Fibroblast of upper back skin (primary cell): ENCODE results near the gene EIF1B.
"Not testable (repeated sequence)": the region's sequence is repeated elsewhere in the genome, so short reads cannot be mapped to it uniquely, and the experiment has no call there.

Source experiments
- DNase-seq: peaks from one replicate; pipeline ENCODE4 v3.0.0-alpha.2; 2013

Gene EIF1B

DNA sequence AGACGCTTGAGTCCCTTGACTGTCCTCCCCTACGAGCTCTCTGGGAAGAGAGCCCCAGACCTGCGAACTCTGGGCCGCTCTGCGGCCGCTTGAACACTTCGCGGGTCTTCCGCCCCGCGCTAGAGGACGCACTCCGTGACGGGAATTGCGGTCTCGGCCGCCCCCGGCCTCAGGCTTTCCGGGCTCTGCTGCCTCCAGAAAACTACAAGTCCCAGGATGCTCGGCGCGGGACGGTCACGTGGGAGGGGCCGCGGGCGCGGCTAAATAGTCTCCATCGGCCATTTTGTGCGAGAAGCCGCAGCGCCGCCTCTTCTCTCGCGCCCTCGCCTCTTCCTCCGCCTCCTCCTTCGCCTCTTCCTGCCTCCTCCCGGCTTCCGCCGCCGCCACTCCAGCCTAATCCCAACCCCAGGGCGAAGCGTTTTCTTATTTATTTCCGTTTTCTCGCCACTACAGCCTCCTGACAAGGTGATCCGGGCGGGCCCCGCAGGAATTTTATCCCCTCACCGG lies at the start of gene EIF1B:
TSS of gene EIF1B (plus strand) at position 290 of the 507 bp plus-strand sequence. CDS start 235 bp downstream, outside the sequence.
- DNase-seq = peak; percentile 98

DNA sequence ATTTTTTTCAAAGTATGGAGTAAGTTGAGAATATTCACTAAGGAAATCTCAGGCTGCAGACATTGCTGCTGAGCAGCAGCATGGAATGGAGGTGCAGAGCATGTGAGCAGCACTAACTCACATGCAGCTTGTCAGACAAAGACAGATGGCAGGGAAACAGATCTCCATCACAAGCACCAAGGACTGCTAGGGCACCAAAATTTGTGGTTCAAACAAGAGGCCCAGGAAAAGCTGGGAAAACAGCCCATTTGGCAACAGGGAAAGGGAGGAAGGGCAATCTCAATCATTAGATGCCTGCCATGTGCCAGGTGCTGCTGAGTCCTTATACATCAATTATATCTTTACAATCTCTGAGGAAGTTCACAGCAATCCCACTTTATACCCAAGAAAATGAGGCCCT lies 47.2 kb upstream of the EIF1B start:
- DNase-seq = no peak

DNA sequence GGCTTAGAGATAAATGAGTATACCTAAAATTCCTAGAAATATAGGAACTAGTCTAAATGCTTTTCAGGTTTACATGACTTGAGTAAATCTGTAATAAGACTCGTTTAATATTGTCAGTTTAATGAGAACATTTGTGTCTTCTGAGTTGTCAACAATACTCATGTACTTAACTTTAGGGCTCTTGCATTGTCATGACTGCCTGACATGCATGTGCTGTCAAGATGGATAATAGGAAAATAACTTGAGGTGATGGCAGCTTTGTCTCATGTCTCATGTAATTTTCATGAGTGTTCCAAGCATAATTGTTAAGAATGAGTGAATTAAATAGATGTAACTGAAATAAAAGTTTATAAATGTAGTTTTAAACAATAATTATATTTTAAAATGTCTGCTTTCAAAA lies 45.1 kb upstream of the EIF1B start:
- DNase-seq = no peak

DNA sequence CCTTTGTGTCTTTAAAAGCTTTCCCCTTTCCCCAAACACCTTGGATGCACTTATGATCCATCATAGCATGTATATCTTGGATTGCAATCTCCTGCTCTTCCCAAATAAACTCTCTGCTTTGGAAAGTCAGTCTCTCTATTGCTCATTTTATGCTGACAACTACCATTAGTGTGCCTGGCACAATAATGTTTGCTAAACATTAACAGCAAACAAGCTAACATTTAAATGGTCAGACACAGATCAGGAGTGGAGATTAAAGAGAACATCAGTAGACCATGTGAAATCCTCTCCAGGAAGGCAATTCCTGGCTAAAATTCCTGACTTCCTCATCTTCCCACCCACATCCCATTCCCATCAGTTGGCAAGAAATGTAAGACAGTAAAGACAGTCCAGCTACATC lies 44.3 kb upstream of the EIF1B start:
- DNase-seq = no peak

DNA sequence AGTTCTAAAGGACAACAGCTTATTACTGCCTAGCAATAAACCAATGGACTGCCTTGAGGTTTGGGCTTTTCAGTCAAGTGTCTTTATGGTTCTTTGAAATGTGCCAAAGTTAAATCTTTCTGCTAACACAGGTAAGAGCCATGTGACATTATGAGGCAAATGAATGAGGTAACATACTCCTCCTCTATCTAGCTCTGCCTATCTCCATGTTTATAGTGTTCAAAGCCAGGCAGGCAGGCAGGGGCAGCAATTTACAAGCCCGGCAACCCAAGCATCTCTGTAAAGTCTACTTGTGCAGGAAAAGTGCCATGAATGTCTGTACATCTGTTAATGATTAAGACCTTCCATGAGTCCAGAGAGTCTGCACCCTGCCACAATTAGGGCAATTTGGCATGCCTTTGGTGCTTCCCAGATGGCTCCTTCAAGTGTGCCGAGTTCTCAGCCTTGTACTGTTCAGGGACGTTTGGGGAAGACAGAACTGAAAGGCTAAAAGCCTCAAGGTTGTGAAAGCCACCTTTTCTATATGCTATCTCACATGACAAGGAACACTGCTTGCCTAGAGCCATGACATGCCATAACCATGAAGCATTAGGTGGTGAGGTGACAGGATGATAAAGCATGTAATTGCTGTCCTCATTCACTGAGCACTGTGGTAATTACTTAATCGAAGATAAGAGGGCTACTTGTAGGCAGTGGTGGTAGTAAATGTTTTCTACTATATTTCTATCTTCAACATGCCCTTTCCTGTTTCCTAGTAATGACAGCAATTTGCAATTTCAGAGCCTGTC lies 41.4 kb upstream of the EIF1B start:
- peak; percentile 1 for DNase-seq

DNA sequence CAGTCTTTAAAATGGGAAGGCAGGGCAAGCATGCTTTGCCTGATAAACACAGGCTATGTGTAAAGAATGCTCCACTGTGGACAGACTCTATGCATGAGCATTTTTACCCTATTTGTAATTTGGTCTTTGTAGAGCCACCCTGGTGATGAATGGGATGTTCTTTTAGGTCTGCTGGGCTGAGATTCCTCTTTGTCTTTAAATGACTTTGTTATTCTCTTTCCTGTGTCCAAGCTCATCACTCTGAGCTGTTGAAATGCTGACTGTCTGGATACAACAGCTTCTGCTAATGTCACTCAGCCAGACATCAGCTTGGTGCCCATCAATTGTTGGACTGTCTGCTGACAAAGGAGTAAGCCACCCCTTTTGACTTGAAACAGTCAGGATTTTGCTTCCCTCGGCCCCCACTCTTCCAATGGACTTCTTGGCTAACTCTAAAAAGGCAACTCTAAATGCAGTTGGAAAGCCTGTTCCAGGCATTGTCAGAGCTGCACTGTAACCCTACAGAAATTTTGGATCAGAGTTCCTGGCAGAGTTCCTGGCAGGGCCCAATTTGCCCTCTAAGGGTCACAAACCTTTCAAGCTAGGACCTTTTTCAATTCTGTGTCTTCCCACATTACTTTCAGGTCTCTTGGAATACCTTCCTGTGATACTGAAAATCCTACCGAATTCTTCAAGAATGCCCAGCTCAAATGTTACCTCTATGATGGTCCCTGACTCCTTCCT lies 40.5 kb upstream of the EIF1B start:
- DNase-seq = no peak

DNA sequence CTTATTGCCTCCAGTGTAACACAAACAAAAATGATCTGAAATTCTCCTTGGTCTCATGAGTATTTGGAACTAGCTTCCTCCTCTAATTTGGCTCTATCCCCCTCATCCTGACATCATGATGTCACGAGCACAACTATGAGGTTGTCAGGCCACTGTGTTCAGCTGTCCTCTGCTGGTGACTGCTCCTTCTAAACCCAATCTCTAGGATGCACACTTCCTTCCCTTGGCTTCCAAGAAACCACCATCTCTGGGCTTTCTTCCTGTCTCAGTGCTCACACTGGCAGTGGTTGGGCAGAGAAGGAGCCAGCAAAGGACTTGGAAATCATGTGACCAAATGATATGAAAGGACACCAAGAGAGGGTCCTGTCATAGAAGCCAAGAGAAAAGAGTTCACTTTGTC lies 30.7 kb upstream of the EIF1B start:
- no peak for DNase-seq

DNA sequence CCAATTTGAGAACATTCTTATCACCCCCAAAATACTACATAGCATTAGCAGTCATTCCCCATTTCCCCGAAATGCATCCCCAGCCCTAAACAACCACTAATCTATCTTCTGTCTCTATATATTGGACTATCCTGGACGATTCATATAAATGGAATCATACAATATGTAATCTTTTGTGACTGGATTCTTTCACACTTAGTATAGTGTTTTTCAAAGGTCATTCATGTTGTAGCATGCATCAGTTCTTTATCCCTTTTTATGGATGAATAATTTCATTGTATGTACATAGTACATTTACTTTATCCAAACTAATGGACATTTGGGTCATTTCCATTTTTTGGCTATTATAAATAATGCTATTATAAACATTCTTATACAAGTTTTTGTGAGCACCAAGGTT lies 27.5 kb upstream of the EIF1B start:
- DNase-seq = no peak

DNA sequence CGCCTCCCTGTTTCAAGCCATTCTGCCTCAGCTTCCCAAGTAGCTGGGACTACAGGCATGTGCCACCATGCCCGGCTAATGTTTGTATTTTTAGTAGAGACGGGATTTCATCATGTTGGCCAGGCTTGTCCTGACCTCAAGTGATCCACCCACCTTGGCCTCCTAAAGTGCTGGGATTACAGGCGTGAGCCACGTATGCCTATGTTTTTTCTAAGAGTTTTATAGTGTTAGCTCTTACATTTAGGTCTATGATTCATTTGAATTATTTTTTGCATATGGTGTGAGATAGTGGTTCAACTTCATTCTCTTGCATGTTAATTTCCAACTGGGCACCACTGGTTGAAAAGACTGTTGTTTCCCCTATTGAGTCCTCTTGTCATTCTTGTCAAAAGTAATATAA lies 26.4 kb upstream of the EIF1B start:
- DNase-seq = not testable (repeated sequence)

DNA sequence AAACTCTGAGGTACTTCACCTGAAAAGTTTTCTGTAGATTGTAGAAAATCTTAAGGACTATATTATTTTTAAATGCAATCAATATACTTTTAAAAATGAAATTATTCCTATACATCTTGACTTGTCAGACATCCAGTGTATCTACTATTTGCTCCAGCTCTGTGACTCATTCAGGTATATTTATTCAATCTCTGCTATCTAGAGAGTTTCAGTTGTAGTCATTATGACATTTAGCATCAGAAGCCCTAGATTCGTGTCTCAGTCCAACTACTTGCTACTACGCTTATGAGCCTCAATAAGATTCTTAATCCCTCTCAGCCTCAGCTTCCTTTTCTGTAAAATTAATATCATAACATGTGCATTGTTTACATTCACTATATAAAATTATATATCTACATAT lies 22.3 kb upstream of the EIF1B start:
- no peak for DNase-seq

DNA sequence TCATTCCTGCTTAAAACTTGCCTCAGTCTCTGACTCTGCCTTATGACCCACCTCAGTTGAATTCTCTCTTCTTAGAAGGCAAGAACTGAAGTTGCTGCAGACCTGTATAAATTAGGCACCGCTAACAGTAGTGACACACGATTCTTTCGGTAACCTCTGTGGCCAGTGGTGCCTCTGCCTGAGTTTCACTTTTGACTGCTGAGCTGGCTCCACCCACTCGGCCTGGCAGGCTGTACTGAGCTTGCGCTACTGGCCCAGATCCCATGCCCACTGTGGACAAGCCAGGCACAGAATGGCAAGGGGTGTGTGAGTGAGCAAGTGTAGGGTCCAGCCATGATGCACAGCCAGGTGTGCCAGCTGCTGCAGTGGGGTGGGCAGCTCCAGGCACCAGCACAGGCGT lies 19.1 kb upstream of the EIF1B start:
- no peak for DNase-seq

DNA sequence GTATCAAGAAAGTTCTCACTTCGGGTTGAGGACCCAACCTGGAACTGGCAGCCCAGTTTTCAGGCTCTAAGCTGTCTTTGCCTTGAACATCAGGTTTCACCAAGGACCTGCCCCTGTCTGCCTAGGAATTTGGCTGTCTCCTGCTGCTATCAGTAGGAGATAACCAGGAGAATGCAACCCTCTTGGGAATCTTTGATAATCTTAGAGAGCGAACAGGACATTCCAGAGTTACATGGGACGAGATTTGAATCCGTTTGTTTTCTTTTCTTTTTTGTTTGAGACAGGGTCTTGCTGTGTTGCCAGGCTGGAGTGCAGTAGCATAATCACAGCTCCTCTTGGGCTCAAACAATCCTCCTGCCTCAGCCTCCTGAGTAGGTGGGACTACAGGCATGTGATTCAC lies 18.0 kb upstream of the EIF1B start:
- no peak for DNase-seq

DNA sequence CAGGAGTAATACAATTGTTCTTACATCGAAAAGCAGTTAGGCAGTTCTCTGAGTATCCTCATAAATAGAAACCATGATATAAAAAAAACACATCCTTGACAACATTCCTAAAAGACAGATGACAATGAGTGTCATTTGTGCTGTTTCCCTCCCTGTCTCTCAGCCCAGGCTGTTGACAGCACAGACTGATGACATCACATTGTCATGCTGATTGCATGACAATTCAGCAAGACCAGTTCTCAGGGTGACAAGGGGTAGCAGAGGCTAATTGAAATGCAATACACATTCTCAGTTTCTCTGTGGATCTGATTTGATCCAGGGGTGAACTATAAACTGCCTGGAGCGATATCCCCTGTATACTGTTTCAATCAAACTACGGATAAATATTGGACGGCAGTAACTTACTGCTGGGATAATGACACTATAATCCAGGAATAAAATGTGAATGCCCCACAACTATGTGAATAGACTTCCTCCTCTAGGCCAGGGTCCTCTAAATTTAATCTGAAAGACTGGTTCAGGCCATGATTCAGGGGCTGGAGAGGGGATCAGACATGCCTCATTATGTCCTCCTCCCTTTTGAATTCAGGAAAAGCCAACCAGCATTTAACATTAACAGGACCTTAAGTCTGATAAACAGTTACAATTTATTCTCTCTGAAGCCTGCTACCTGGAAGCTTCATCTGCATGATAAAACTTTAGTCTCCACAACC lies 16.7 kb upstream of the EIF1B start:
- DNase-seq = no peak

DNA sequence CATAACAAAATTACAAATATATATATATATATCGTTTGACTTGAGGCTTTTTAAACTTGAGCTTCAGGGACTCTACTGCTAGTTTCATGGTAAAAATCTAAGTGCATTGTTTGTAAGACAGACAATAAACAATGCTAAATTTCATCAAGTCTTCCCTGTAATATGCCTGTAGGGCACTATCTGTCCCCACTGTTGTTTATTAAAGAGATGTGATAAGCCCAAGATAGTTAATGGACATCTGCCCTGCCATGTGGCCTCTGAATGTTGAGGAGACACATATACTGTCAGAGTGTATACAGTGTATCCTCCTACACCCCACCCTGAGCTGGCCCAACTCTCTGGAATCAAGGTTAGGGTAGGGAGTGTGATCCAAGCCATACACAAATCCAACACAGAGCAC lies 15.1 kb upstream of the EIF1B start:
- DNase-seq = no peak

DNA sequence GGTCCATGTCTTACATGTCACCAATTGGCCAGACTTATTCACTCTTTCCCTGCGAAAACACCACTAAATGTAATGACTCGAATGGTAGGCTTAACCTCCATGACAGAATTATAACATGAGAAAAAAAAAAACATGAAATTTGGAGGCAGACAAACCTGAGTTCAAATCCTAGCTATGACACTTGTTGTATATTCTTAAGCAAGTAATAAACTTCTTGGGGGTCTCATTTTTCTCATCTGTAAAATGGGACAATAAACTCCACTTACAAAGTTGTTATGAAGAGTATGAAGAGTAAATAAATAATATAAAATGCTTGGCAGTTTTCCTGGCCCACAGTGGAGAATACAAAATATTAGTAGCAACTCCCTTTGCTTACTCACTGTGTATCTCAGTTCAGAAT lies 11.4 kb upstream of the EIF1B start:
- DNase-seq = no peak

DNA sequence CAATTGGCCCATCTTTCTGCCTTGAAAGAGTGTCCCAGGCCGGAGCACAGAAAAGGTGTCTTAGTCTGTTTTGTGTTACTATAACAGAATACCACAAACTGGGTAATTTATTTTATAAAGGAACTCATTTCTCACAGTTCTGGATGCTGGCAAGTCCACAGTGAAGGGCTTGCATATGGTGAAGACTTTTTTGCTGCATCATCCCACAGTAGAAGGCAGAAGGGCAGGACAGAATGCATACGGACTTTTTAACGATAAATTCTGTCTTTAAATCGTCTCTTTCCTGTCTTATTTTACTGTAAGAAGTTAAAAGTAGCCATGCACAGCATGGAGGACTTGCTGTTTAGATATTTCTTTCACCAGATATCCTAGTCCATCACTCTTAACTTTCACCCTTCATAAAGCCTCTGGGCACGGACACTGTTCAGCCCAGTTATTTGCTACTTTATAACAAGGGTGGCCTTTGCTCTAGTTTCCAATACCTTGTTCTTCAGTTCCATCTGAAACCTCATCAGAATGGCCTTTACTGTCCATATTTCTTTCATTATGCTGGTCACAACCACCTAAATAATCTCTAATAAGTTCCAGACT lies 10.3 kb upstream of the EIF1B start:
- no peak for DNase-seq

DNA sequence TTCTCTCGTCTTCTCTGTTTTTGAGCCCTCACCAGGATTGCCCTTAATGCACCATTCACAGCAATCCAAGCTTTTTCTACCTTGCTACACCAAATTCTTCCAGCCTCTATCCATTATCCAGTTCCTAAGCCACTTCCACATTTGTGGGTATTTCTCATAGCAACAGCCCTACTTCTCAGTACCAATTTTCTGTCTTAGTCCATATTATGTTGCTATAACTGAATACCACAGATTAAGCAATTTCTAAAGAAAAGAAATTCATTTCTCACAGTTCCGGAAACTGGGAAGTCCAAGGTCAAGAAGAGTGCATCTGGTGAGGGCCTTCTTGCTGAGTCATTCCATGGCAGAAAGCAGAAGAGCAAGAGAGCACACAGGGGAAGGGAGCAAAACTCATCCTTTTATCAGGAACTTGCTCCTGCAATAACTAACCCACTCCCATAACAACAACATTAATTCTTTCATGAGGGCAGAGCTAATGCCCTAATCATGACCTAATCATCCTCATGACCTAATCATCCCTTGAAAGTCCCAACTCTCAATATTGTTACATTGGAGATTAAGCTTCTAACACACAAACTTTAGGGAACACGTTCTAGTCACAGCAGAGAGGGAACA lies 9.7 kb upstream of the EIF1B start:
- peak; percentile 78 for DNase-seq

DNA sequence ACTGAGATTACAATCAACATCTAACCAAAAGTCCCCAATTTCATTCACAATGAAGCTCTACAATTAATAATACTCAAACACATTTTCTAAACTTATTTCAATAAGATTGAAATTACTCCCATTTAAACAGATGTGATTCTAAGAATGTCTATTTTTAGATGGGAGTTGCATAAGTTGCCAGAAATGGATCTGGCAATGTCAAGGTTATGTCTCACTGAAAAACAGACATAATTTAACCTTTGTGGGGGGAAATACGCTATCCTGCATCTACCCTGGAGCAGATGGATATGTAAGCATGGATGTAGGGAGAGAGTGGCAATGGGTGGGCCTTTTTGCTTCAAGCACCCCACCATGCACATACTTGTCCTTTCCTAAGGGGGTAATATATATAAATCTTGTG lies 6.7 kb upstream of the EIF1B start:
- DNase-seq = peak; percentile 23

DNA sequence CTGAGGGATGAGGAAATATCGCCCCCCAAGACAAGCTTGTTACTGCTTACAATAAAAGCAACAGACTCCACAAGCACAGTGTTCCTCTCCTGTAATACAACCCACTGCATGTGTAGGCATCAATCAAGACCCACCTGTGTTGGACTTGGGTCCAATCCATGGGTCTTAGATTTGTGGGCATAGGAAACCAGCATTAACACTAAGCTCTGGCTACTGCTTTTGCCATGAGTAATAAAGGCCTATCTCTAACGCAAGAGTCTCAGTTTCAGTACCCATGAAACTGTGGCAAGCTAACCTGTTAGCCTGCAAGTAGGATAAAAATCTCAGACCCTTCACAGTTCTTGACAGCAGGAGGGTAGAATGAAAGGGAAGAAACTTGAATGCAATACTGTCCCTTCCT lies 5.2 kb upstream of the EIF1B start:
- DNase-seq = no peak

DNA sequence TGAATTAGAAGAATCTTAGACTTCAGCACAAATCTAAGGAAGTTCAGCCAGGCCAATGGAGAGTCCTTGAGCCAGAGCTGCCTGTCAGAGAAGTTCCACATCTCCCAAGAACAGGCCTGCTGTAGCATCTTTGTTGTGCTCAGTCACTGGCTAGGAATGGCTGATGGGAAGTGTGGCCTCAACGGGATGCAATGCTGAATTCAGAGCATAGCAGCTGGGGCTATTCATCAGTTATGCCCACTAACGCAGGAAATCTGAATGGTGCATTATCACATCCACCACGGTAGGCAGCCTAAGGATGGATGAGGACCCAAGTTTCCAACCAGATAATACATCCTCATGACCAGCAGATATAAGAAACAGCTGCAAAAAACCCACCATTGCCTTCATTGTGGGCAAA lies 3.2 kb upstream of the EIF1B start:
- peak; percentile 40 for DNase-seq

DNA sequence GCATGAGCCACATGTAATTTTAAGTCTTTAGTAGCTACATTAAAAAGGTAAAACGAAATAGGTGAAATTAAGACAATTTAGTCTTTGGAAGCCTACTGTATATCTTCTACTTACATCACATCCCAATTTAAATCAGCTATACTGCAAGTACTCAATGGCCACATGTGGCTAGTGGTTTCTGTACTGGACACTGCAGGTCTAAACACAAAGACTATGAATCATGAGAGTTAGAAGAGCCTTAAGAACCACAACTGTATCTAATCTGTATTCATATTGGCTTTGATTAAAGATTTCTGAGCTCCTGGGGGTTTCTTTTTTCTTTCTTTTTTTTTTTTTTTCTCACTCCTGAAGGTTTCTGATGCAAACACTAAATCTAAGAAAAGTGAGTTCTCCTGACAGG lies 2.3 kb upstream of the EIF1B start:
- peak; percentile 16 for DNase-seq

DNA sequence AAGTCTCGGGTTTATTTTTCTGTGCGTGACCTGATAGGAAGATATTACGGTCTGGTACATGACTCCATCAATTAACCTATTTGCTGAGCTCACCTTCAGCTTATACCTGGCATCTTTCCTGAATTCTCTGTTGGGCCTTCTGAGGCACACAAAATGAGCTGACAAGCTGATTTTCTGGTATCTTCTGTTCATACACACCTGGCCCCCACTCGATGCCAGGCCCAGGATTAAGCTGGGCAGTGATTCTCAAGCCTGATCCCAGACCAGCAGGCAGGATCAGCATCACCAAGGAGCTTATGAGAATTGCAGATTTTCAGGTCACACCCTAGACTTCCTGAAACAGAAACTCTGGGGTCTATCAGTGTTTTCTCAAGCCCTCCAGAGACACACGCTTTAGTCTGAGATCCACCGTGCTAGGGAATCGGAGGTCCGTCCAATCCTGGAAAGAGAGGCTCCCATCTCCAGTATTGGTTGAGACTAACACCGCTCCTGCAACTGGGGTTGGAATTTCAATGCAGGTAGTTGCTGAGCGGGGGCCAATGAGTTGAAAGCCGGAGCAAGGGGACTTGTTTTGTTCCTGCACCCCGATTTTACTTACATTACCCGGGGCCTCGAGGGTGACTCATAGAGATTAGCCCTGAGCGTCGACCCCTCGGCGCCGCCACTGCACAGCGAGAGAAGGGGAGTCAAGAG lies 636 bp upstream of the EIF1B start:
- peak; percentile 5 for DNase-seq
